IMR-90 (cell line): ENCODE data around the gene KDM8. TPM values are rescaled to one million over a fixed set of nuclear protein-coding genes. Genes with fewer than 3 reads are reported as not detected.

ENCODE experiments used
- ATAC-seq: fragments of 200-7000 bp; cut with Tn5 transposase; 2 replicates; pipeline ENCODE4 v1.9.1; 2020; ENCODE audit warnings: low read depth, mild to moderate bottlenecking, moderate library complexity
- BruUV-seq: library from RNA; stranded (reverse); fragments of 400-500 nt; replicated peaks from 2 replicates; lab custom pipeline; 2021; lab: Mats Ljungman, UMichigan
- CTCF ChIA-PET: fragments of 300-600 bp; formaldehyde crosslinking; extraction: SDS; loops from one replicate; lab custom pipeline; 2021; ENCODE audit warnings: antibody characterized with exemption; lab: Yijun Ruan, JAX
- POLR2A ChIA-PET: fragments of 300-600 bp; sonication (Branson Sonifier 250); formaldehyde crosslinking; loops from one replicate; lab custom pipeline; 2022; ENCODE audit warnings: antibody characterized with exemption; ENCODE audit not compliant: unreplicated experiment; lab: Charles Lee
- DNase-seq: peaks from one replicate; pipeline ENCODE4 v3.0.0; 2013
- H2AFZ ChIP-seq: replicated peaks from 2 replicates; pipeline ENCODE3; 2013; ENCODE audit warnings: low read length, mild to moderate bottlenecking; ENCODE audit not compliant: poor library complexity
- H2AK5ac ChIP-seq: 2 replicates; pipeline ENCODE4 v1.6.1; 2013; ENCODE audit warnings: low read depth, low read length, inconsistent platforms
- H2AK9ac ChIP-seq: replicated peaks from 2 replicates; pipeline ENCODE3; 2013; ENCODE audit warnings: mild to moderate bottlenecking, low read depth, low read length, moderate library complexity; ENCODE audit not compliant: poor library complexity
- H2BK120ac ChIP-seq: 2 replicates; pipeline ENCODE4 v1.6.1; 2013; ENCODE audit warnings: low read depth, low read length, inconsistent platforms
- H2BK15ac ChIP-seq: 3 replicates; pipeline ENCODE4 v1.6.1; 2013; ENCODE audit warnings: low read depth, low read length, inconsistent platforms
- H2BK20ac ChIP-seq: 2 replicates; pipeline ENCODE4 v1.6.1; 2013; ENCODE audit warnings: low read depth, mild to moderate bottlenecking, inconsistent platforms, low read length, moderate library complexity
- H2BK5ac ChIP-seq: 2 replicates; pipeline ENCODE4 v1.6.1; 2013; ENCODE audit warnings: mild to moderate bottlenecking, low read depth, low read length, inconsistent platforms; ENCODE audit not compliant: poor library complexity, severe bottlenecking
- H3K14ac ChIP-seq: replicated peaks from 2 replicates; pipeline ENCODE4 v1.6.1; 2013; ENCODE audit warnings: low read depth, low read length, inconsistent platforms
- H3K18ac ChIP-seq: 2 replicates; pipeline ENCODE4 v1.6.1; 2013; ENCODE audit warnings: low read depth, low read length, control low read depth
- H3K23ac ChIP-seq: 2 replicates; pipeline ENCODE4 v1.6.1; 2013; ENCODE audit warnings: low read depth, low read length, inconsistent platforms
- H3K27ac ChIP-seq: 2 replicates; pipeline ENCODE4 v1.5.1; 2013; ENCODE audit warnings: mild to moderate bottlenecking, control low read depth, low read length; ENCODE audit not compliant: insufficient read depth
- H3K27me3 ChIP-seq: 2 replicates; pipeline ENCODE4 v1.6.1; 2013; ENCODE audit warnings: low read length; ENCODE audit not compliant: control insufficient read depth, insufficient read depth
- H3K36me3 ChIP-seq: 2 replicates; pipeline ENCODE4 v1.6.1; 2013; ENCODE audit warnings: low read length, mixed read lengths; ENCODE audit not compliant: control insufficient read depth, insufficient read depth
- H3K4ac ChIP-seq: 2 replicates; pipeline ENCODE4 v1.6.1; 2013; ENCODE audit warnings: low read depth, low read length, inconsistent platforms
- H3K4me1 ChIP-seq: 2 replicates; pipeline ENCODE4 v1.6.1; 2013; ENCODE audit warnings: low read length, mixed read lengths; ENCODE audit not compliant: control insufficient read depth, insufficient read depth
- H3K4me2 ChIP-seq: 2 replicates; pipeline ENCODE4 v1.6.1; 2013; ENCODE audit warnings: low read depth, mild to moderate bottlenecking, control low read depth, low read length, moderate library complexity
- H3K4me3 ChIP-seq: 2 replicates; pipeline ENCODE4 v1.5.1; 2013; ENCODE audit warnings: low read depth, mild to moderate bottlenecking, control low read depth, low read length, moderate library complexity; ENCODE audit not compliant: insufficient read depth
- H3K56ac ChIP-seq: 2 replicates; pipeline ENCODE4 v1.6.1; 2013; ENCODE audit warnings: low read length, inconsistent platforms; ENCODE audit not compliant: insufficient read depth; ENCODE audit errors: extremely low read depth
- H3K79me1 ChIP-seq, 2 experiments: 2 replicates each; pipeline ENCODE4 v1.6.1; 2013; ENCODE audit warnings: low read length in 2 of 2, inconsistent platforms in 1 of 2, low read depth in 1 of 2
- H3K9ac ChIP-seq: 2 replicates; pipeline ENCODE4 v1.6.1; 2013; ENCODE audit warnings: low read depth, low read length, control low read depth
- H3K9me1 ChIP-seq: 2 replicates; pipeline ENCODE4 v1.6.1; 2013; ENCODE audit warnings: low read length, inconsistent platforms; ENCODE audit not compliant: insufficient read depth
- H3K9me3 ChIP-seq: 2 replicates; pipeline ENCODE4 v1.6.1; 2013; ENCODE audit warnings: low read length; ENCODE audit not compliant: control insufficient read depth, insufficient read depth
- H4K20me1 ChIP-seq: 2 replicates; pipeline ENCODE4 v1.6.1; 2013; ENCODE audit warnings: low read length, inconsistent platforms; ENCODE audit not compliant: insufficient read depth
- H4K5ac ChIP-seq: 2 replicates; pipeline ENCODE4 v1.6.1; 2013; ENCODE audit warnings: mild to moderate bottlenecking, low read depth, low read length, control low read depth
- H4K8ac ChIP-seq, 2 experiments: 2 replicates each; pipeline ENCODE4 v1.6.1; 2013; ENCODE audit warnings: low read depth in 2 of 2, low read length in 2 of 2, control low read depth in 1 of 2, inconsistent platforms in 1 of 2
- H4K91ac ChIP-seq: 2 replicates; pipeline ENCODE4 v1.6.1; 2013; ENCODE audit warnings: low read depth, low read length, inconsistent platforms; ENCODE audit not compliant: insufficient read depth
- BHLHE40 ChIP-seq: fragments of 150-350 bp; IDR thresholded peaks from 2 replicates; pipeline ENCODE4 v1.6.1; 2016; ENCODE audit warnings: mild to moderate bottlenecking, low read depth, low read length
- CEBPB ChIP-seq: IDR thresholded peaks from 2 replicates; pipeline ENCODE4 v1.6.1; 2012; ENCODE audit warnings: low read depth, low read length, improper control_type of control experiment
- CHD1 ChIP-seq: IDR thresholded peaks from 2 replicates; pipeline ENCODE4 v1.6.1; 2012; ENCODE audit warnings: low read depth, low read length, improper control_type of control experiment
- FOS ChIP-seq: fragments of 150-350 bp; IDR thresholded peaks from 2 replicates; pipeline ENCODE4 v1.6.1; 2016; ENCODE audit warnings: low read depth, low read length
- MAFK ChIP-seq: IDR thresholded peaks from 2 replicates; pipeline ENCODE4 v1.6.1; 2012; ENCODE audit warnings: low read depth, low read length, improper control_type of control experiment
- MAZ ChIP-seq: IDR thresholded peaks from 2 replicates; pipeline ENCODE4 v1.6.1; 2012; ENCODE audit warnings: low read depth, mild to moderate bottlenecking, low read length, improper control_type of control experiment, moderate library complexity, borderline replicate concordance
- MXI1 ChIP-seq: IDR thresholded peaks from 2 replicates; pipeline ENCODE4 v1.6.1; 2012; ENCODE audit warnings: low read depth, mild to moderate bottlenecking, low read length, moderate library complexity, borderline replicate concordance
- NFE2L2 ChIP-seq: fragments of 150-350 bp; IDR thresholded peaks from 2 replicates; pipeline ENCODE4 v1.6.1; 2016; ENCODE audit warnings: low read depth, mild to moderate bottlenecking, low read length
- POLR2A ChIP-seq: IDR thresholded peaks from 2 replicates; pipeline ENCODE4 v1.6.1; 2012; ENCODE audit warnings: mild to moderate bottlenecking, low read depth, low read length
- RAD21 ChIP-seq: IDR thresholded peaks from 2 replicates; pipeline ENCODE4 v1.6.1; 2012; ENCODE audit warnings: low read length, improper control_type of control experiment
- RCOR1 ChIP-seq: IDR thresholded peaks from 2 replicates; pipeline ENCODE4 v1.6.1; 2012; ENCODE audit warnings: mild to moderate bottlenecking, low read length, improper control_type of control experiment; ENCODE audit not compliant: insufficient replicate concordance
- RFX5 ChIP-seq: IDR thresholded peaks from 2 replicates; pipeline ENCODE4 v1.8.0; 2012; ENCODE audit warnings: low read depth, mild to moderate bottlenecking, low read length, moderate library complexity
- SMC3 ChIP-seq: fragments of 150-350 bp; IDR thresholded peaks from 2 replicates; pipeline ENCODE4 v1.6.1; 2016; ENCODE audit warnings: low read depth, mild to moderate bottlenecking, antibody characterized with exemption, low read length, moderate library complexity
- WGBS, 2 experiments: methylation state at CpG; one replicate each; pipeline versions ENCODE4 v1.1.5 to v1.1.7; 2013; ENCODE audit warnings: missing lambda C conversion rate in 2 of 2; ENCODE audit not compliant: insufficient read length in 1 of 2; ENCODE audit errors: extremely low coverage in 2 of 2; 5-methylcytosine and 5-hydroxymethylcytosine counted together
- dilution Hi-C: fragments of 300-500 bp; cut with HindIII; formaldehyde crosslinking; loops from one replicate; pipeline ENCODE4 v1.14.3; 2018; ENCODE audit warnings: low sequenced_read_pairs; ENCODE audit not compliant: unreplicated experiment
- in situ Hi-C: fragments of 300-500 bp; cut with MboI; formaldehyde crosslinking; loops from 3 replicates; pipeline ENCODE4 v1.14.3; 2019; ENCODE audit warnings: low sequenced_read_pairs, inconsistent platforms, mixed read lengths
- intact Hi-C: fragments of 100-400 bp; cut with micrococcal nuclease; formaldehyde crosslinking; loops from 2 replicates; pipeline ENCODE4 v1.10.0; 2022
- polyA plus RNA-seq, 3 experiments: library from polyadenylated mRNA; depleted of rRNA; stranded (reverse); fragments of >200 nt; gene quantifications; 2 replicates each; pipeline ENCODE4 v1.2.3, GENCODE V29; 2012; ENCODE audit warnings: low replicate concordance in 1 of 3
- total RNA-seq: library from RNA; depleted of rRNA; stranded (reverse); fragments of >200 nt; gene quantifications from 2 replicates; pipeline ENCODE4 v1.2.3, GENCODE V29; 2012
- TF ChIP-seq, protein P1 (sequence below): fragments of 150-350 bp; IDR thresholded peaks from 2 replicates; pipeline ENCODE4 v1.6.1; 2016; ENCODE audit warnings: low read depth, mild to moderate bottlenecking, low read length, moderate library complexity, borderline replicate concordance
- TF ChIP-seq, protein P2 (sequence below): fragments of 150-350 bp; IDR thresholded peaks from 2 replicates; pipeline ENCODE4 v1.6.1; 2017; ENCODE audit warnings: mild to moderate bottlenecking, antibody characterized with exemption, low read length, low read depth

Gene KDM8
- total and polyA plus RNA-seq, 2 of the 4 experiments (the other 2 are of a cell fraction) = 3.2 to 3.8 TPM

DNA sequence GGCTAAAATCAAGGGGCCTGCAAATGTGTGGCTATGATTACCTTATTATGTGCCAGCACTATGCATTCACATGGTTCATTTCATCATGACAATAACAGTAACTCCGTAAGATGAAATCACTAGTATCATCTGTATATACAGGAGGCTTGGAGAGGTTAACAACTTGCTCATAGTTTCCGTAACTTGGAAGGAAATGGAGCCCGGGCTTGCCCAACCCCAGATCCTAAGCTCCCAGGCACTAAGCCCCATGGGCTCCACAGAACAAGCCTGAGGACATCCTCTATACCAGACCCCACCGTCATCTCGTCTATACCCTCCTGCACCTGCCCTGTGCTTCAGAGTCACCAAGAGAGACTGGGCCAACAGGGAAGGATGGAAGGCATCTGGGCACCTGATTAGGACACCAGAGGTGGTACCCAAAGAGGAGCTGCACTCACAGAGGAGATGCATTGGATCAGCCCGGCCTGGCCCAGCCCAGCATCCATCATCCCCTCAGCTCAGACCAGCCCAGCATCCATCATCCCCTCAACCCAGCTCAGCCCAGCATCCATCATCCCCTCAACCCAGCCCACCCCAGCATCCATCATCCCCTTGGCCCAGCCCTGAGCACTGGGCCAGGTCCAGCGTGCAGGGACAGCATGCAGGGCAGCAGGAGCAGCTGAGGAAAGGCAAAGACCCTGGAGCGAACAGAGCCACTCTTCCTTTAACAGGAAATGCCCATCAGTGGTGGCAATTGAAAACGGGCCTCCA lies 36.8 kb downstream of the KDM8 start:
- Histone ChIP-seq H3K36me3 (no peaks in the 10 kb centered on the region), H3K9me3 (no peaks in the 10 kb centered on the region), H3K27me3 (no peaks in the 10 kb centered on the region), H2BK120ac (peak overlapping the region; percentile 99), H2BK15ac (peak overlapping the region; percentile 82; the same call in 2 of the 3 replicates), H2BK20ac (peak overlapping the region; percentile 99), H4K91ac (peak overlapping the region; percentile 86), H2BK5ac (peak overlapping the region; percentile 98), H3K27ac (peak overlapping the region; percentile 68), H3K4me3 (no peak overlapping the region), H3K4me1 (peaks cover 47% of the 10 kb centered on the region), H3K9me1 (peaks cover 50% of the 10 kb centered on the region), H3K9ac (no peak overlapping the region), H4K5ac (peak overlapping the region; percentile 48), H2AK9ac (no peak overlapping the region), H3K23ac (peak overlapping the region; percentile 43; the same call in 1 of the 2 replicates), H3K79me1 (peaks cover 26 to 87% of the 10 kb centered on the region in 2 experiments), H3K4me2 (no peak overlapping the region), H3K14ac (peak overlapping the region; percentile 94), H4K20me1 (no peaks in the 10 kb centered on the region; the same call in 1 of the 2 replicates), H3K4ac (peak overlapping the region; percentile 100), H2AK5ac (peak overlapping the region; percentile 99), H4K8ac (peak overlapping the region; percentile 56 to 65; a peak in 3 of 4 replicates), H3K18ac (peak overlapping the region; percentile 62), H3K56ac (peak overlapping the region; percentile 45; the same call in 1 of the 2 replicates), H2AFZ (peak overlapping the region; percentile 8)
- ChIA-PET CTCF (no interaction called here), POLR2A (no interaction called here)
- intact Hi-C loops = no loop called here
- peak; percentile 44 for DNase-seq
- dilution Hi-C loops = no loop called here
- in situ Hi-C loops = loop anchor here (5.0 kb wide), 1 partner anchor 77 kb away; no protein-coding TSS in a partner anchor
- WGBS, 2 experiments = no CpG with 5 or more reads among the region's 9 CpGs
- ATAC-seq = no peak
- BruUV-seq = no TSS peak
- no peak for TF ChIP-seq BHLHE40
- TF ChIP-seq SMC3 = no peak
- TF ChIP-seq, protein P1, sequence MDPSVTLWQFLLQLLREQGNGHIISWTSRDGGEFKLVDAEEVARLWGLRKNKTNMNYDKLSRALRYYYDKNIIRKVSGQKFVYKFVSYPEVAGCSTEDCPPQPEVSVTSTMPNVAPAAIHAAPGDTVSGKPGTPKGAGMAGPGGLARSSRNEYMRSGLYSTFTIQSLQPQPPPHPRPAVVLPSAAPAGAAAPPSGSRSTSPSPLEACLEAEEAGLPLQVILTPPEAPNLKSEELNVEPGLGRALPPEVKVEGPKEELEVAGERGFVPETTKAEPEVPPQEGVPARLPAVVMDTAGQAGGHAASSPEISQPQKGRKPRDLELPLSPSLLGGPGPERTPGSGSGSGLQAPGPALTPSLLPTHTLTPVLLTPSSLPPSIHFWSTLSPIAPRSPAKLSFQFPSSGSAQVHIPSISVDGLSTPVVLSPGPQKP = no peak
- TF ChIP-seq CEBPB = no peak
- no peak for TF ChIP-seq RCOR1
- no peak for TF ChIP-seq POLR2A
- TF ChIP-seq FOS = no peak
- no peak for TF ChIP-seq RAD21
- no peak for TF ChIP-seq MAFK
- TF ChIP-seq, protein P2, sequence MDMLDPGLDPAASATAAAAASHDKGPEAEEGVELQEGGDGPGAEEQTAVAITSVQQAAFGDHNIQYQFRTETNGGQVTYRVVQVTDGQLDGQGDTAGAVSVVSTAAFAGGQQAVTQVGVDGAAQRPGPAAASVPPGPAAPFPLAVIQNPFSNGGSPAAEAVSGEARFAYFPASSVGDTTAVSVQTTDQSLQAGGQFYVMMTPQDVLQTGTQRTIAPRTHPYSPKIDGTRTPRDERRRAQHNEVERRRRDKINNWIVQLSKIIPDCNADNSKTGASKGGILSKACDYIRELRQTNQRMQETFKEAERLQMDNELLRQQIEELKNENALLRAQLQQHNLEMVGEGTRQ = no peak
- TF ChIP-seq CHD1 = no peak
- no peak for TF ChIP-seq RFX5
- TF ChIP-seq NFE2L2 = no peak
- no peak for TF ChIP-seq MAZ
- TF ChIP-seq MXI1 = no peak
